Ovary (tissue), 9 donors: ENCODE results near the gene MED22. TPM values are rescaled to one million over a fixed set of nuclear protein-coding genes. Genes with fewer than 3 reads are reported as not detected.

Experiments used
- DNase-seq, 5 donors: peaks; one replicate each; pipeline ENCODE4 v3.0.0-alpha.2; 2019 to 2020
- H3K27ac ChIP-seq, 2 donors: fragments of 200-600 bp; one replicate each; pipeline versions ENCODE4 v1.5.1 to v1.8.0; 2019 to 2022
- H3K27me3 ChIP-seq: fragments of 200-600 bp; one replicate; pipeline ENCODE4 v1.8.0; 2022
- H3K36me3 ChIP-seq: fragments of 200-600 bp; sonication (generic); one replicate; pipeline ENCODE4 v1.5.1; 2019
- H3K4me1 ChIP-seq: one replicate; pipeline ENCODE4 v1.8.1; 2013; ENCODE audit warnings: mild to moderate bottlenecking, moderate library complexity; ENCODE audit not compliant: insufficient read depth
- H3K4me3 ChIP-seq: fragments of 200-600 bp; sonication (generic); one replicate; pipeline ENCODE4 v1.5.1; 2017
- H3K9me3 ChIP-seq, 2 donors: fragments of 200-600 bp in 1 of 2; sonication (generic) in 1 of 2; one replicate each; pipeline versions ENCODE4 v1.5.1 to v1.8.1; 2013 to 2019; ENCODE audit warnings: mild to moderate bottlenecking in 1 of 2, moderate library complexity in 1 of 2
- EP300 ChIP-seq: sonication (generic); formaldehyde crosslinking; IDR thresholded peaks from one replicate; pipeline ENCODE4 v1.6.1; 2017; ENCODE audit warnings: antibody characterized with exemption
- POLR2A ChIP-seq: fragments of 450-650 bp; IDR thresholded peaks from one replicate; pipeline ENCODE4 v1.6.1; 2017; ENCODE audit warnings: antibody characterized with exemption, mild to moderate bottlenecking, moderate library complexity
- WGBS, 3 donors: extraction: QIAGEN DNeasy Blood & Tissue Kit in 1 of 3; methylation state at CpG; one replicate each; pipeline versions ENCODE4 v1.1.5 to v1.1.7; 2013 to 2017; 5-methylcytosine and 5-hydroxymethylcytosine counted together
- intact Hi-C, 4 donors: fragments of 100-400 bp; cut with DNase I; formaldehyde crosslinking; loops; one replicate each; pipeline versions ENCODE4 v1.11.0 to v1.15.1; 2022 to 2023
- polyA plus RNA-seq, 2 donors: library from polyadenylated mRNA; stranded (reverse); fragments of 200-250 nt in 1 of 2; fragments of 350-450 nt in 1 of 2; fragmentation: Illumina TruSeq in 1 of 2; extraction: RNeasy Lipid Tissue Mini Kit (QIAGEN cat#74804) in 1 of 2; gene quantifications; one replicate each; pipeline ENCODE4 v1.2.3, GENCODE V29; 2013 to 2014
- total RNA-seq, 7 donors: library from RNA; depleted of rRNA in 2 of 7; stranded (reverse); fragments of >200 nt in 2 of 7; fragmentation: NEBNext Ultra II Directional in 3 of 7; extraction: Animal tissue kit (Norgen Biotek cat#: 25700) in 3 of 7; gene quantifications; one replicate each; pipeline versions ENCODE4 v1.1.0 to v1.2.4, GENCODE V29; 2016 to 2023
- TF ChIP-seq, protein P1 (sequence below), 3 donors: fragments of 450-650 bp in 2 of 3; fragments of 200-600 bp in 1 of 3; IDR thresholded peaks; one replicate each; pipeline versions ENCODE4 v1.5.1 to v1.8.0; 2016 to 2022; ENCODE audit warnings: antibody characterized with exemption in 3 of 3, mild to moderate bottlenecking in 1 of 3
- donor health status: DM: no; HTN: no; CAD: no; lungs with moderate emphysema.
- donor health status: DM: no; HTN: no; CAD: no.
- donor health status: Bipolar disorder and iron deficiency.
- donor health status: DM: yes; HTN: yes; CAD: no.
- donor health status: DM: no; HTN: no; CAD: no.
- donor health status: DM: yes; HTN: yes; CAD: no.

Gene MED22
- total and polyA plus RNA-seq, 9 donors, result 8.3 to 43.8 (median 27.3) TPM

- no peak overlapping the region for H3K27ac ChIP-seq
- intact Hi-C loops, result no loop called here
- no peak overlapping the region for H3K4me3 ChIP-seq
- H3K36me3 ChIP-seq, result no peaks in the 10 kb centered on the region
- peaks cover 6% of the 10 kb centered on the region for H3K4me1 ChIP-seq
- DNase-seq, result peak in 1 of 5 donors; percentile 22
- no peaks in the 10 kb centered on the region for H3K9me3 ChIP-seq
- no peaks in the 10 kb centered on the region for H3K27me3 ChIP-seq
- TF ChIP-seq, protein P1, sequence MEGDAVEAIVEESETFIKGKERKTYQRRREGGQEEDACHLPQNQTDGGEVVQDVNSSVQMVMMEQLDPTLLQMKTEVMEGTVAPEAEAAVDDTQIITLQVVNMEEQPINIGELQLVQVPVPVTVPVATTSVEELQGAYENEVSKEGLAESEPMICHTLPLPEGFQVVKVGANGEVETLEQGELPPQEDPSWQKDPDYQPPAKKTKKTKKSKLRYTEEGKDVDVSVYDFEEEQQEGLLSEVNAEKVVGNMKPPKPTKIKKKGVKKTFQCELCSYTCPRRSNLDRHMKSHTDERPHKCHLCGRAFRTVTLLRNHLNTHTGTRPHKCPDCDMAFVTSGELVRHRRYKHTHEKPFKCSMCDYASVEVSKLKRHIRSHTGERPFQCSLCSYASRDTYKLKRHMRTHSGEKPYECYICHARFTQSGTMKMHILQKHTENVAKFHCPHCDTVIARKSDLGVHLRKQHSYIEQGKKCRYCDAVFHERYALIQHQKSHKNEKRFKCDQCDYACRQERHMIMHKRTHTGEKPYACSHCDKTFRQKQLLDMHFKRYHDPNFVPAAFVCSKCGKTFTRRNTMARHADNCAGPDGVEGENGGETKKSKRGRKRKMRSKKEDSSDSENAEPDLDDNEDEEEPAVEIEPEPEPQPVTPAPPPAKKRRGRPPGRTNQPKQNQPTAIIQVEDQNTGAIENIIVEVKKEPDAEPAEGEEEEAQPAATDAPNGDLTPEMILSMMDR (IDR thresholded peaks at IDR 0.05), result no peak
- 71 to 79% (median 77%) methylated on average over 21 of the region's 21 CpGs for WGBS, 3 donors
Measured at GRCh38 chr9:133360400-133361393, 12.8 kb upstream of the MED22 start.

GRCh38 chr9:133359399-133360175 lies 11.7 kb upstream of the MED22 start:
- Histone ChIP-seq H3K27ac (no peak overlapping the region), H3K9me3 (no peaks in the 10 kb centered on the region), H3K27me3 (no peaks in the 10 kb centered on the region), H3K36me3 (no peaks in the 10 kb centered on the region), H3K4me3 (no peak overlapping the region), H3K4me1 (peaks cover 6% of the 10 kb centered on the region)
- intact Hi-C loops, result no loop called here
- no peak for TF ChIP-seq EP300
- TF ChIP-seq, protein P1 (IDR thresholded peaks at IDR 0.05), result no peak
- no peak for TF ChIP-seq POLR2A
- peak in 1 of 5 donors; percentile 38 for DNase-seq
- 52 to 60% (median 60%) methylated on average over 20 of the region's 20 CpGs for WGBS, 3 donors

- TF ChIP-seq EP300 (no peak), POLR2A (no peak)
- TF ChIP-seq, protein P1 (IDR thresholded peaks at IDR 0.05), result no peak
- intact Hi-C loops, result no loop called here
- Histone ChIP-seq H3K9me3 (no peaks in the 10 kb centered on the region), H3K36me3 (no peaks in the 10 kb centered on the region), H3K27ac (no peak overlapping the region), H3K27me3 (no peaks in the 10 kb centered on the region), H3K4me3 (no peak overlapping the region), H3K4me1 (peaks cover 6% of the 10 kb centered on the region)
- no peak for DNase-seq
- 69 to 83% (median 73%) methylated on average over 14 of the region's 14 CpGs for WGBS, 3 donors
Measured at GRCh38 chr9:133357656-133358055, 9.7 kb upstream of the MED22 start.

DNA sequence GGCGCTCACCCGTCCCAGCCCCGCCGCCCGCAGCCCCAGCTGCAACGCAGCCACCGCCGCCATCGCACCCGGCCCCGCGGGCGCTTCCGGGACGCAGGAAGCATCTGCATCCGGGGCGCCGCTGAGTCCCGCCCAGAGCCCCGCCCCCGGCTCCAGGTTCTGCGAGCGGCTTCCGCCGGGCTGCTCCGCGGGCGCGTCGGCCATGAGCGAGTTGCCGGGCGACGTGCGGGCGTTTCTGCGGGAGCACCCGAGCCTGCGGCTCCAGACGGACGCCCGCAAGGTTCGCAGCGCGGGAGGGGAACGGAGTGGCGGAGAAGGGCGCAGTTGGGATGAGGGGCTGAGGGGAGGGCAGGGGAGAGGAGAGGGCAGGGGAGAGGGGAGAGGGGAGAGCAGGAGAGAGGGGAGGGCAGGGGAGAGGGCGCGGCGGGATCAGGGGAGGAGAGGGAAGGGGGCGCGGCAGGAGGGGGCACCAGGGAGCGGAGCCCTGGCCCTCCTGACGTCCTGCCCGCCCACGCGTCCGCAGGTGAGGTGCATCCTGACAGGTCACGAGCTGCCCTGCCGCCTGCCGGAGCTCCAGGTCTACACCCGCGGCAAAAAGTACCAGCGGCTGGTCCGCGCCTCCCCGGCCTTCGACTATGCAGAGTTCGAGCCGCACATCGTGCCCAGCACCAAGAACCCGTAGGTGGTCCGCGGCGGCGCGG lies 8.6 kb upstream of the MED22 start, which contains the start of the genes SURF1 and SURF2:
Gene SURF1, minus strand, starts transcription at position 97 of the 701 bp plus-strand sequence. Its CDS starts 34 bp downstream, at position 63.
Gene SURF2, plus strand, starts transcription at position 160 of the 701 bp plus-strand sequence. Its CDS starts 43 bp downstream, at position 203.
- DNase-seq, result peak; percentile 81 to 93 (median 85)
- 1% methylated on average over 60 to 78 of the region's 78 CpGs for WGBS, 3 donors
- no peaks in the 10 kb centered on the region for H3K9me3 ChIP-seq
- peak within 1 kb of the TSS; percentile 28 to 38 for H3K27ac ChIP-seq
- H3K4me1 ChIP-seq, result peaks cover 6% of the 10 kb centered on the region
- peak; percentile 11 for TF ChIP-seq POLR2A
- no peak for TF ChIP-seq EP300
- H3K36me3 ChIP-seq, result no peaks in the 10 kb centered on the region
- peak within 1 kb of the TSS; percentile 77 for H3K4me3 ChIP-seq
- intact Hi-C loops, result no loop called here
- H3K27me3 ChIP-seq, result no peaks in the 10 kb centered on the region
